GM12878 (cell line): ENCODE measurements around the gene SEC14L1. TPM values are rescaled to one million over a fixed set of nuclear protein-coding genes. Genes with fewer than 3 reads are reported as not detected.

Experiments used
- ATAC-seq: fragments of 200-7000 bp; cut with Tn5 transposase; 3 replicates; pipeline ENCODE4 v1.9.1; 2020; ENCODE audit warnings: mild to moderate bottlenecking, moderate library complexity
- BruUV-seq: library from RNA; stranded (reverse); fragments of 400-500 nt; replicated peaks from 2 replicates; lab custom pipeline; 2021; lab: Mats Ljungman, UMichigan
- CTCF ChIA-PET: fragments of 300-600 bp; sonication (Branson Sonifier 250); formaldehyde crosslinking; extraction: SDS; loops from one replicate; lab custom pipeline; 2021; ENCODE audit warnings: inconsistent platforms; lab: Yijun Ruan, JAX
- POLR2A ChIA-PET: fragments of 350-600 bp; formaldehyde crosslinking; extraction: SDS; loops from one replicate; lab custom pipeline; 2021; ENCODE audit warnings: inconsistent platforms; lab: Charles Lee
- RAD21 ChIA-PET: fragments of 300-600 bp; sonication (Branson Sonifier 250); formaldehyde crosslinking; loops from one replicate; lab custom pipeline; 2023; ENCODE audit warnings: antibody characterized with exemption; ENCODE audit not compliant: unreplicated experiment; lab: Charles Lee
- SMC1A ChIA-PET: fragments of 300-600 bp; sonication (Branson Sonifier 250); formaldehyde crosslinking; loops from one replicate; lab custom pipeline; 2023; ENCODE audit not compliant: unreplicated experiment, uncharacterized antibody; lab: Charles Lee
- DNase-seq: peaks from one replicate; pipeline ENCODE4 v3.0.0-alpha.2; 2011; ENCODE audit warnings: low read depth, low spot score
- FAIRE-seq: peaks from 3 replicates; lab custom pipeline; 2011; peaks lifted over from hg19 to GRCh38; lab: Jason Lieb, UNC
- H2AFZ ChIP-seq: 2 replicates; pipeline ENCODE4 v1.6.0; 2011; ENCODE audit warnings: low read depth, low read length, control low read depth; ENCODE audit not compliant: control insufficient read depth
- H3K27ac ChIP-seq: 2 replicates; pipeline ENCODE4 v1.5.1; 2011; ENCODE audit warnings: control low read depth; ENCODE audit not compliant: control insufficient read depth, insufficient read depth
- H3K27me3 ChIP-seq, 2 experiments: replicated peaks in 1 of 2; 2 replicates each; pipeline versions ENCODE4 v1.6.0 to v1.6.1; 2011; ENCODE audit warnings: low read length in 1 of 2; ENCODE audit not compliant: control insufficient read depth in 2 of 2, insufficient read depth in 2 of 2
- H3K36me3 ChIP-seq, 2 experiments: 2 replicates each; pipeline ENCODE4 v1.5.1; 2011; ENCODE audit warnings: low read length in 1 of 2; ENCODE audit not compliant: control insufficient read depth in 2 of 2, insufficient read depth in 2 of 2
- H3K4me1 ChIP-seq: 2 replicates; pipeline ENCODE4 v1.6.1; 2011; ENCODE audit warnings: mild to moderate bottlenecking, low read length, moderate library complexity, mixed read lengths; ENCODE audit not compliant: control insufficient read depth, insufficient read depth
- H3K4me2 ChIP-seq: 2 replicates; pipeline ENCODE4 v1.6.0; 2011; ENCODE audit warnings: control low read depth; ENCODE audit not compliant: control insufficient read depth, insufficient read depth
- H3K4me3 ChIP-seq: fragments of 200-600 bp; sonication (generic); 2 replicates; pipeline ENCODE4 v1.5.1; 2016
- H3K79me2 ChIP-seq: 2 replicates; pipeline ENCODE4 v1.6.0; 2011; ENCODE audit warnings: low read length; ENCODE audit not compliant: control insufficient read depth, insufficient read depth
- H3K9ac ChIP-seq: 2 replicates; pipeline ENCODE4 v1.8.0; 2011; ENCODE audit warnings: low read length, control low read depth, mixed read lengths; ENCODE audit not compliant: control insufficient read depth, insufficient read depth
- H3K9me3 ChIP-seq: replicated peaks from 3 replicates; pipeline ENCODE4 v1.5.1; 2011; ENCODE audit warnings: mild to moderate bottlenecking, low read length; ENCODE audit not compliant: control insufficient read depth, insufficient read depth
- H4K20me1 ChIP-seq: 2 replicates; pipeline ENCODE4 v1.6.0; 2011; ENCODE audit not compliant: control insufficient read depth, insufficient read depth
- CBX5 ChIP-seq: sonication (generic); IDR thresholded peaks from 2 replicates; pipeline ENCODE4 v1.6.1; 2016; ENCODE audit warnings: low read depth, moderate library complexity, mild to moderate bottlenecking, inconsistent platforms
- KDM1A ChIP-seq: fragments of 200-600 bp; sonication (generic); IDR thresholded peaks from 2 replicates; pipeline ENCODE4 v1.6.1; 2016; ENCODE audit warnings: borderline replicate concordance
- NFYA ChIP-seq: IDR thresholded peaks from 2 replicates; pipeline ENCODE4 v1.6.1; 2011; ENCODE audit warnings: low read depth, mild to moderate bottlenecking, low read length, improper control_type of control experiment, borderline replicate concordance
- PAX5 ChIP-seq: IDR thresholded peaks from 2 replicates; pipeline ENCODE4 v1.6.1; 2011; ENCODE audit warnings: low read depth, low read length, borderline replicate concordance
- POLR2A ChIP-seq: IDR thresholded peaks from 2 replicates; pipeline ENCODE4 v1.6.1; 2011; ENCODE audit warnings: low read depth, mild to moderate bottlenecking, low read length
- SIN3A ChIP-seq: IDR thresholded peaks from 2 replicates; pipeline ENCODE4 v1.6.1; 2012; ENCODE audit warnings: low read depth, low read length, improper control_type of control experiment
- SUPT20H ChIP-seq: IDR thresholded peaks from 2 replicates; pipeline ENCODE4 v1.6.1; 2011; ENCODE audit warnings: low read depth, mild to moderate bottlenecking, low read length, moderate library complexity, borderline replicate concordance; ENCODE audit not compliant: control insufficient read depth
- TARDBP ChIP-seq: IDR thresholded peaks from 2 replicates; pipeline ENCODE4 v1.6.1; 2016; ENCODE audit warnings: borderline replicate concordance
- TBL1XR1 ChIP-seq: IDR thresholded peaks from 2 replicates; pipeline ENCODE4 v1.6.1; 2012; ENCODE audit warnings: low read depth, low read length, improper control_type of control experiment
- TCF12 ChIP-seq: IDR thresholded peaks from 2 replicates; pipeline ENCODE4 v1.6.1; 2011; ENCODE audit warnings: low read depth, mild to moderate bottlenecking, low read length
- YBX1 ChIP-seq: fragments of 450-650 bp; IDR thresholded peaks from 2 replicates; pipeline ENCODE4 v1.6.1; 2016; ENCODE audit warnings: antibody characterized with exemption
- ZNF622 ChIP-seq: fragments of 450-650 bp; IDR thresholded peaks from 2 replicates; pipeline ENCODE4 v1.6.1; 2017; ENCODE audit warnings: mild to moderate bottlenecking, inconsistent platforms
- WGBS: methylation state at CpG from one replicate; pipeline ENCODE4 v1.1.6; 2016; ENCODE audit warnings: low lambda C conversion rate; ENCODE audit not compliant: insufficient replicate concordance, insufficient coverage; ENCODE audit errors: missing lambda C conversion rate; 5-methylcytosine and 5-hydroxymethylcytosine counted together
- in situ Hi-C: fragments of 300-500 bp; cut with MboI; formaldehyde crosslinking; loops from 9 replicates; pipeline ENCODE4 v1.14.3; 2018; ENCODE audit warnings: mixed read lengths
- intact Hi-C: fragments of 100-400 bp; cut with micrococcal nuclease; formaldehyde crosslinking; loops from one replicate; pipeline ENCODE4 v1.14.2; 2022; ENCODE audit not compliant: unreplicated experiment
- polyA plus RNA-seq, 11 experiments: library from polyadenylated mRNA; depleted of rRNA in 4 of 11; unstranded in 6 of 11; stranded (reverse) in 5 of 11; fragments of >200 nt; fragmentation: Nextera tagmentation in 4 of 11; fragmentation: Illumina TruSeq in 1 of 11; extraction: Ambion mirVana in 4 of 11; extraction: Trizol in 1 of 11; gene quantifications; 1 replicate in 1 of 11; 2 replicates in 10 of 11; pipeline versions ENCODE4 v1.2.1 to v1.2.3, GENCODE V29; 2011 to 2016; ENCODE audit warnings: inconsistent platforms in 2 of 11, missing spikeins in 2 of 11, low read depth in 1 of 11
- total RNA-seq, 4 experiments: library from RNA; depleted of rRNA in 3 of 4; stranded (reverse); fragments of >200 nt in 3 of 4; fragmentation: Illumina TruSeq in 1 of 4; extraction: Trizol in 1 of 4; gene quantifications; 2 replicates each; pipeline versions ENCODE4 v1.2.1 to v1.2.3, GENCODE V29; 2013 to 2021
- TF ChIP-seq, protein P1 (sequence below): IDR thresholded peaks from 2 replicates; pipeline ENCODE4 v1.6.1; 2011; ENCODE audit warnings: borderline replicate concordance, low read depth, mild to moderate bottlenecking, moderate library complexity, low read length; ENCODE audit not compliant: insufficient read depth, poor library complexity, severe bottlenecking

SEC14L1 gene
- total and polyA plus RNA-seq, 10 of the 15 experiments (the other 5 are each of a cell fraction or from before 2014, with no cell fraction given) = 6.3 to 66.1 (median 33.5) TPM

GRCh38 chr17:77258638-77259037 lies 117.9 kb downstream of the SEC14L1 start:
- no peak overlapping the region for H3K4me2 ChIP-seq
- SMC1A ChIA-PET = no interaction called here
- no peak for DNase-seq
- no peaks in the 10 kb centered on the region; a peak in 1 of 4 replicates for H3K27me3 ChIP-seq
- no peaks in the 10 kb centered on the region for H3K4me1 ChIP-seq
- in situ Hi-C loops (no loop called here), intact Hi-C loops (no loop called here)
- CTCF ChIA-PET = no interaction called here
- no peak for FAIRE-seq
- H3K4me3 ChIP-seq = no peak overlapping the region
- no peak for TF ChIP-seq SUPT20H
- TF ChIP-seq NFYA = no peak
- no peak for TF ChIP-seq PAX5
- no peak for TF ChIP-seq TBL1XR1
- TF ChIP-seq ZNF622 = no peak
- no peak for TF ChIP-seq TARDBP
- TF ChIP-seq TCF12 = no peak
- TF ChIP-seq POLR2A = no peak
- no peak for TF ChIP-seq KDM1A
- no peak for TF ChIP-seq SIN3A
- TF ChIP-seq YBX1 = no peak
- TF ChIP-seq CBX5 = no peak
- TF ChIP-seq, protein P1, sequence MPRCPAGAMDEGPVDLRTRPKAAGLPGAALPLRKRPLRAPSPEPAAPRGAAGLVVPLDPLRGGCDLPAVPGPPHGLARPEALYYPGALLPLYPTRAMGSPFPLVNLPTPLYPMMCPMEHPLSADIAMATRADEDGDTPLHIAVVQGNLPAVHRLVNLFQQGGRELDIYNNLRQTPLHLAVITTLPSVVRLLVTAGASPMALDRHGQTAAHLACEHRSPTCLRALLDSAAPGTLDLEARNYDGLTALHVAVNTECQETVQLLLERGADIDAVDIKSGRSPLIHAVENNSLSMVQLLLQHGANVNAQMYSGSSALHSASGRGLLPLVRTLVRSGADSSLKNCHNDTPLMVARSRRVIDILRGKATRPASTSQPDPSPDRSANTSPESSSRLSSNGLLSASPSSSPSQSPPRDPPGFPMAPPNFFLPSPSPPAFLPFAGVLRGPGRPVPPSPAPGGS = no peak
- no TSS peak for BruUV-seq
- ATAC-seq = no peak
- H3K36me3 ChIP-seq = no peaks in the 10 kb centered on the region
- no peak overlapping the region for H2AFZ ChIP-seq
- H4K20me1 ChIP-seq = no peaks in the 10 kb centered on the region
- POLR2A ChIA-PET = no interaction called here
- no peaks in the 10 kb centered on the region for H3K79me2 ChIP-seq
- no peak overlapping the region for H3K27ac ChIP-seq
- H3K9ac ChIP-seq = no peak overlapping the region
- 47% methylated on average over 12 of the region's 12 CpGs for WGBS
- no peaks in the 10 kb centered on the region for H3K9me3 ChIP-seq
- RAD21 ChIA-PET = no interaction called here
